Measurements from ENCODE around the gene KCNK15.

The KCNK15 gene

DNA sequence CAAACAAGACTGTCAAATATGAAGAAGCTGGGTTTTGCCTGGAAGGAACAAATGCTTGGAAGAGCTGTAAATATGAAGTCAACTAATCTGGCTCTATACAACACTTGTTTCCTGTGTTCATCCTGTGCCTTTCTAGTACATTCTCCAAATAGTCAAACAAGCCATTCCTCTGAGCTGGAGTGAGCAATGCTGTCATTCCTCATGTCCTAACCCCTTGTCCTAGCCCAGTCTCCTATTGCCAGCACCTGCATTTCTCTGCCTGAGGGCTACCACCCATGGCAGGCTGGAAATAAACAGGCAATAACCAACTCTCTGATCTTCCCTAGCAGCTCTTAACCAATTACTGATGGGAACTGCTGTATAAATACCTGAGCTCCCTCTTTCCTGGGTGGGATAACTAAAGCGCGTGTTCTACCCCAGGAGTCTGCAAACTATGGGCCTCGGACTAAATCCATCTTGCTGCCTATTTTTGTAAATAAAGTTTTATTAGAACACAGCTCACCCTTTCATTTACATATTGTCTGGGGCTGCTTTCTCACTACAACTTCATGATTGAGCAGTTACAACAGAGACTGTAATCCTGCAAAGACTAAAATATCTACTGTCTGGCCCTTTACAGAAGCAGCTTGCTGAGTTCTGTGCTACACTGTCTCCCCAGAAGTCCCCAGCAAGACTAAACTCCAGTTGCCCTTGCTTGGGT lies 51.2 kb downstream of the KCNK15 start:
- Mint-ChIP-seq H3K27ac (no peak overlapping the region), H3K36me3 (ENCODE audit: low read depth) (no peaks in the 10 kb centered on the region), H3K9me3 (no peaks in the 10 kb centered on the region), H3K4me3 (no peak overlapping the region), H3K27me3 (ENCODE audit: low read depth) (peaks cover 15% of the 10 kb centered on the region), H3K4me1 (ENCODE audit: low read depth) (no peaks in the 10 kb centered on the region)

DNA sequence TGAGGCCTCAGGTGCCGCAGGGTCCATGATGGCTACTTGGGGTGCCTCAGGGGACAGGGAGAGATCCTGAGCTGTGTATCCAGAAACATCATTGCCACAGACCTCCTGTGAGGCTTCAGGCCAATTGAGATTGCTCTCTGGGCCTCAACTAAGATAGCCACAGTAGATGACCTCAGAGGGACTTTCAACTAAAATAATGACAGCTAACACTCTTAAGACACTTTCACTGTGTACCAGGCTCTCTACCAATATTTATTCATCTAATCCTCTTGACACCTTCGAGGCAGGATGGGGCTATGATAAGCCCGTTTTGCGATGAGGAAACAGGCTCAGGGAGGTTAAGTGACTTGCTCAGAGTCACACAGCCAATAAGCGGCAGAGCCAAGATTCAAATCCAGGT lies 54.0 kb downstream of the KCNK15 start:
- H3K27me3 Mint-ChIP-seq (ENCODE audit: low read depth), result peaks cover 27% of the 10 kb centered on the region
- no peak overlapping the region for H3K27ac Mint-ChIP-seq
- no peaks in the 10 kb centered on the region for H3K9me3 Mint-ChIP-seq
- no peaks in the 10 kb centered on the region for H3K36me3 Mint-ChIP-seq (ENCODE audit: low read depth)
- H3K4me3 Mint-ChIP-seq, result no peak overlapping the region
- H3K4me1 Mint-ChIP-seq (ENCODE audit: low read depth), result no peaks in the 10 kb centered on the region

DNA sequence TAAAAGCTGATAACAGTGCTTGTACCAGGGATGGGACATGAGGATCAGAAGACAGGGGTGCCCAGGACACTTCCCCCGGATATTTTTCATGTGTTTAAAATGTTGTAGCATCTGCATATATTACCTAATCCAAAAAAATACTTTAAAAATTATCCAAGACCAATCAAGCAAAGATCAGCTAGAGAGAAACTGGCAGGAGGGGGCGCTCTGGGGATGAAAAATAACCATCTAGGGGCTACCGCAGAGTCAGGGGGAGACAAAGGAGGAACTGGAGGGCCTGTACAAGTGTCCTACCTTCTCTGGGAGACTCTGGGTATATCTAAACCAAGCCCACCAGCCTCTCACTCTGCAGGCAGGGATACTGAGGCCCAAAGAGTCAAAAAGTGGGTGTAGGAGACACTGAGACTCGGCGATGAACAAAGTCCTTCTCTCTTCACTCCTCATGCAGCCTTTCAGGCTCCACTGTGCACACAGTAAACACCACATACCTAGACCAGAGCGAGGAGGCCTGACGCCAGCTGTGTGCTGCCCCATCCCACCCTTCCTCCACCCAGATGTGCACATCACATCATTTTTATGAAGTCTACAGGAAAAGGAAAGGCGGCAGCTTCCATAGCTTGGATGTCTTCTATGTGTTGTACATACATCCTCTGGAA lies 54.9 kb downstream of the KCNK15 start:
- Mint-ChIP-seq H3K4me3 (no peak overlapping the region), H3K27me3 (ENCODE audit: low read depth) (peaks cover 31% of the 10 kb centered on the region), H3K36me3 (ENCODE audit: low read depth) (no peaks in the 10 kb centered on the region), H3K27ac (no peak overlapping the region), H3K4me1 (ENCODE audit: low read depth) (no peaks in the 10 kb centered on the region), H3K9me3 (no peaks in the 10 kb centered on the region)
